Fibroblast of pulmonary artery (primary cell): ENCODE results near the gene MAP2K6.

Experiments
- DNase-seq: peaks from one replicate; pipeline ENCODE4 v3.0.0-alpha.2; 2010; ENCODE audit warnings: low read depth
- H3K4me3 ChIP-seq: replicated peaks from 2 replicates; pipeline ENCODE4 v1.5.1; 2011; ENCODE audit warnings: low read depth, mild to moderate bottlenecking, control low read depth, low read length, moderate library complexity
- TF ChIP-seq, protein P1 (sequence below): IDR thresholded peaks from 2 replicates; pipeline ENCODE4 v1.5.1; 2011; ENCODE audit warnings: mild to moderate bottlenecking, control low read depth, low read length, inconsistent platforms; ENCODE audit errors: missing control alignments

Gene MAP2K6

DNA sequence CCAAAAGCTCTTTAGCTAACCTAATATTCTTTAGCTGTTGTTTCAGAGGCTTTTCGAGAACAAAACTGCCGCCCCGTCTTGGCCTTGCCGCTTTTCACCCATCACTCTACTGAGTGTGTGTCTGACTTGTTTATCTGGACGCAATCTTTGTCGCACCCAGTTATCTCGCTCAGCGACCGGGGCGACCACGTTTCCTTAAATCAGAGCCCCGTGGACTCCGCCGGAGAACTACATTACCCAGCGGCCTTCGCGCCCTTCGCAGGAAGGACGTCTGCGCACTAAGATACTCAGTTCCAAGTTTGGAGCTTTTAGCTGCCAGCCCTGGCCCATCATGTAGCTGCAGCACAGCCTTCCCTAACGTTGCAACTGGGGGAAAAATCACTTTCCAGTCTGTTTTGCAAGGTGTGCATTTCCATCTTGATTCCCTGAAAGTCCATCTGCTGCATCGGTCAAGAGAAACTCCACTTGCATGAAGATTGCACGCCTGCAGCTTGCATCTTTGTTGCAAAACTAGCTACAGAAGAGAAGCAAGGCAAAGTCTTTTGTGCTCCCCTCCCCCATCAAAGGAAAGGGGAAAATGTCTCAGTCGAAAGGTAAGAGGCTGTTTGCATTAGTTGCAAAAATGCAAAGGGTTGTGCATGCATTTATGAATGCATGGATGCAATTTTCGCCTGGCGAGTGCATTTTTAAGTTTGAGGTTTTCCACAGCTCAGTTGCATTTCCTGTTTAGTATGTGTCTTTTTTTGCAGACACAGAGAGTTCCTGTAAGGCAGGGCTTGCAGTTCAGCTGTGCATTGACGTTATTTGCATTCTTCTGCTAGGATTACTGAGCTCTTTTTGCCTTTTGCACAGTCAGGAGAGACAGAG, at the start of gene MAP2K6:
TSS of gene MAP2K6 (plus strand) at position 290 of the 867 bp plus-strand sequence. CDS start at position 578, 288 bp downstream.
- TF ChIP-seq, protein P1, sequence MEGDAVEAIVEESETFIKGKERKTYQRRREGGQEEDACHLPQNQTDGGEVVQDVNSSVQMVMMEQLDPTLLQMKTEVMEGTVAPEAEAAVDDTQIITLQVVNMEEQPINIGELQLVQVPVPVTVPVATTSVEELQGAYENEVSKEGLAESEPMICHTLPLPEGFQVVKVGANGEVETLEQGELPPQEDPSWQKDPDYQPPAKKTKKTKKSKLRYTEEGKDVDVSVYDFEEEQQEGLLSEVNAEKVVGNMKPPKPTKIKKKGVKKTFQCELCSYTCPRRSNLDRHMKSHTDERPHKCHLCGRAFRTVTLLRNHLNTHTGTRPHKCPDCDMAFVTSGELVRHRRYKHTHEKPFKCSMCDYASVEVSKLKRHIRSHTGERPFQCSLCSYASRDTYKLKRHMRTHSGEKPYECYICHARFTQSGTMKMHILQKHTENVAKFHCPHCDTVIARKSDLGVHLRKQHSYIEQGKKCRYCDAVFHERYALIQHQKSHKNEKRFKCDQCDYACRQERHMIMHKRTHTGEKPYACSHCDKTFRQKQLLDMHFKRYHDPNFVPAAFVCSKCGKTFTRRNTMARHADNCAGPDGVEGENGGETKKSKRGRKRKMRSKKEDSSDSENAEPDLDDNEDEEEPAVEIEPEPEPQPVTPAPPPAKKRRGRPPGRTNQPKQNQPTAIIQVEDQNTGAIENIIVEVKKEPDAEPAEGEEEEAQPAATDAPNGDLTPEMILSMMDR: no peak
- peak; percentile 76 for DNase-seq
- peak within 1 kb of the TSS; percentile 67 for H3K4me3 ChIP-seq

DNA sequence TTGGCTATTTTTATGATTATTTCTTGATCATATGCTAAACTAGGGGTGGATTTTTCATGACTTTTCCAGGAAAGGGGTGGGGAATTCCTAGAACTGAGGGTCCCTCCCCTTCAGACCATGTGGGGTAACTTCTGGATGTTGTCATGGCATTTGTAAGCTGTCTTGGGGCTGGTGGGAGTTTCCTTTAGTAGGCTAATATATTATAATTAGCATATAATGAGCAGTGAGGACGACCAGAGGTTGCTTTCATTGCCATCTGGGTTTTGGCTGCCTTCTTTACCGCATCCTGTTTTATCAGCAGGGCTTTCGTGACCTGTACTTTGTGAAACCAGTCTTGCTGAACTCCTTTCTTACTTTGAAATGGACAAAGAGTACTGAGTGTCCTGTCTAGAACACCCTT, 47.2 kb upstream of the MAP2K6 start:
- DNase-seq: no peak
- no peak overlapping the region for H3K4me3 ChIP-seq
- TF ChIP-seq, protein P1: no peak

DNA sequence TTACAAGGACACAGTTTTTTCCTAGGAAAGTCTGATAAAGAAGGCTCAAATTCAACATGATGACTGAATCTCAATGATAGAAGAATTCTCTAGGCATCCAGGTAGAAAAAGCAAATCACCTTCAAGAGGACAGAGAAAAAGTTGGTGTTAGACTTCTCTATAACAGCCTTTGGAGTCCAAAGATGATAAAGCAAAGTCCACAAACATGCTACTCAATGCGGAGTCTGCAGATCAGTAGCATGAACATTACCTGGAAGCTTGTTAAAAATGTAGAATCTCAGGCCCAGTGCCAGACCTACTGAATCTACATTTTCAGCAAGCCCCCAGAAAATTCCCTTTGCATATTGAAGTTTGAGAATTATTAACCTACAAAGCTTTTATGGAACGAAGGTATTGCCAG, 41.4 kb upstream of the MAP2K6 start:
- TF ChIP-seq, protein P1: no peak
- DNase-seq: no peak
- H3K4me3 ChIP-seq: no peak overlapping the region

DNA sequence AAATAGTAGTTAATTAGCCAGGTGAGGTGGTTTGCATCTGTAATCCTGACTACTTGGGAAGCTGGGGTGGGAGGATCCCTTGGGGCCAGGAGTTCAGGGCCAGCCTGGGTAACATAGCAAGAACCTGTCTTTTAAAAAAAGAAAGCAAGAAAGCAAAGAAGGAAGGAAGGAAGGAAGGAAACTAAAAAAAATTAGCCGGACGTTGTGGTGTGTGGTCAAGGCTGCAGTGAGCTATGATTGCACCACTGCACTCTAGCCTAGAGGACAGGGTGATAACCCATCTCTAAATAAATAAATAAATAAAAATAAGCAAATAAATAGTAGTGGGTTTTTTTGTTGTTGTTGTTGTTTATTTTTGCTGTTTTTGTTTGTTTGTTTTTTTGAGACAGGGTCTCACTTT, 39.3 kb upstream of the MAP2K6 start:
- H3K4me3 ChIP-seq: no peak overlapping the region
- no peak for DNase-seq
- TF ChIP-seq, protein P1: no peak

DNA sequence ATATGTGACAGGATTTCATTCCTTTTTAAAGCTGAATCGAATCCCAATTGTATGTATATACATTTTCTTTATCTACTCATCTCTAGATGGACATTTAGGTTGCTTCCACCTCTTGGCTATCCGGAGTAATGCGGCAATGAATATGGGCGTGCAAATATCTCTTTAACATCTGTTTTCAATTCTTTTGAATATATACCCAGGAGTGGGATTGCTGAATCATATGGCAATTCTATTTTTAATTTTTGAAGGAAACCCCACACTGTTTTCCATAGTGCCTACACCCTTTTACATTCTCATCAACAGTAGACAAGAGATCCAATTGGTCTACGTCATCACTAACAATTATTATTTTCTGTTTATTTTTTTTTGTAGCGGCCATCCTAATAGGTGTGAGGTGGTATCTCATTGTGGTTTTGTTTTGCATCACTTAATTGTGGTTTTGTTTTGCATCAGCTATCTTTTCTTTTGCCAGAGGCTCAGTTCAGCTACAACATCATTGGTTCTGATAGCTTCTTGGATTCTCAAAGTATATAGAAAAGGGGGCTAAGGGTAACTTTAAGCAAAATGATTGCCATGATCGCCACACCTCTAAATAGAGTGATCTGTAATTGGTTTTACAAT, 25.6 kb upstream of the MAP2K6 start:
- TF ChIP-seq, protein P1: no peak

DNA sequence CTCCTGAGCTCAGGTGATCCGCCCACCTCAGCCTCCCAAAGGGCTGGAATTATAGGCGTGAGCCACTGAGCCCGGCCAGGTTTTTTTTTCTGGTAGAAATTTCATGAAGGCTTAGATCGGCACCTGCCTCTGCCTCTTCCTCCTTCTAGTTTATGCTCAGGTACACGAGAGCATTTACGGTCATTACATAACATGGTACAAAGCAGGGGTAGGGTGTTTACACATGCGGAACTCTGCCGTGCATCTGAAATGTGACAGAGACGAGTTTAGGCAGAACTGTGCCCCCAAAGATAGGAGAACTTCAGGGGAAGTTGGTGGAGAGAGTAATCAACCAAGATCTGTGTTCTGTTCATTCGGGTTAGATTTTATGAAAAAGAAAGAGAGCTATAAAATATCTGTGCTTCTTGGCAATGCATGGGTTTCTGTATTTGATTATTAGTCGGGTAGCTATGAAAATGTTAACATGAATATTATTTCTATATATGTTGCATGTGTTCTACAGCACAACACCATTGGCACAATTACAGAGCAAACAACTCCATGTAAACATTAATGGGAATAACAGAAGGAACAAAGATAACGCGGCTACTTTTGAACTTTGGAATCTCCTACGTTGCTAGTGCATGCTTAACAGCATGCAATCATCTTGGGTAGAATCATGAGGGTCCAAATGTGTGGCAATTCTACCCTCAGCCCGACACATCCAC, 23.5 kb upstream of the MAP2K6 start:
- no peak for DNase-seq
- no peak overlapping the region for H3K4me3 ChIP-seq
- TF ChIP-seq, protein P1: no peak

More for the DNA sequence above, 25.6 kb upstream of the MAP2K6 start:
- no peak overlapping the region for H3K4me3 ChIP-seq
- DNase-seq: no peak
